ENCODE results near the gene WNT3. TPM values are rescaled to one million over a fixed set of nuclear protein-coding genes. Genes with fewer than 3 reads are reported as not detected.

WNT3 gene
- total and polyA plus RNA-seq, 2 experiments from 2014 or later = 2.7 to 3.4 TPM

- TF ChIP-seq ZNF331 (CRISPR knock-in tag; IDR thresholded peaks at IDR 0.05; ENCODE audit: low read depth) (no peak), CREB1 (CRISPR knock-in tag; IDR thresholded peaks at IDR 0.05; ENCODE audit: low read depth) (no peak)
These were observed 61.6 kb downstream of the WNT3 start (continued) for GRCh38 chr17:46756861-46757260.

DNA sequence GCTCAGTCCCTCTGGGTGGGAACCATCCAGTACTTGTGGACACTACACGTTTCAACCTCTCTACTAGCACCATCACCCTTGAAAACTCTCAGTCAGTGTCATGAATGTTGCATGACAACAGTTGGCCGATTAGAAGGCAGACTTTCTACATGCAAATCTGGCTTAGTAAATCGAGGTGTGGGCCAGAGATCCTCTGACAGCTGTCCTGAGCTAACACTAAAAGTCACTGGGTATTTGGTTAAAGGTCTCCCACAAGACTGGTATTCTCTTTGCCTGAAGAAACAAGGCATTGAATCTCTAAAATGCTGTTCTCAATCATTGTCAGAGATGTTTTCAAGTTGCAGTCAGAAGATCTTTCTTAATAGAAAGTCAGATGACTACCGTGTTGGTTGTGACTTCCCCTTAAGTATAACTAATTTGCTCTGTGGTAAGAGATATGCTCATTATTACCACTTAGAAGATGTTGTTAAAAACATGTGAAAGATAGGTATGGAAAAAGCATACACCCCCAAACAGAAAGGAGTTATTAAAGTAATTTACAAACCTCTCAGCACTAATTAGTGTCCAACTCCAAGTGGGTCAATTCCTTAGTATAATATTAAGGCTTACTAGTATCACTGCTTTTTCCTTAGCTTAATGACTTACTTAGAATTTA lies 62.3 kb downstream of the WNT3 start:
- Histone ChIP-seq H3K27ac (ENCODE audit: low read depth) (no peak overlapping the region), H3F3A (replicated peaks; ENCODE audit: low read depth) (no peaks in the 10 kb centered on the region), H3K36me3 (ENCODE audit: insufficient read depth) (no peaks in the 10 kb centered on the region), H4K20me1 (replicated peaks; ENCODE audit: insufficient read depth) (no peaks in the 10 kb centered on the region; the same call in 1 of the 2 replicates), H3K4me2 (no peak overlapping the region), H3K4me3 (no peak overlapping the region), H3K27me3 (ENCODE audit: insufficient read depth) (no peaks in the 10 kb centered on the region), H2AFZ (no peak overlapping the region), H3K79me2 (replicated peaks; ENCODE audit: insufficient read depth) (no peaks in the 10 kb centered on the region), H3K4me1 (ENCODE audit: insufficient read depth) (no peaks in the 10 kb centered on the region), H3K9me2 (ENCODE audit: insufficient read depth) (no peaks in the 10 kb centered on the region)
- Mint-ChIP-seq H3K9me3 (no peaks in the 10 kb centered on the region), H3K4me1 (no peaks in the 10 kb centered on the region), H3K27ac (no peak overlapping the region), H3K36me3 (ENCODE audit: low read depth) (no peaks in the 10 kb centered on the region), H3K27me3 (ENCODE audit: insufficient read depth, low read depth, poor library complexity) (no peaks in the 10 kb centered on the region), H3K4me3 (no peak overlapping the region)
- TF ChIP-seq POLR2AphosphoS5 (IDR thresholded peaks at IDR 0.05; ENCODE audit: low read depth) = no peak
- TF ChIP-seq, protein P1, sequence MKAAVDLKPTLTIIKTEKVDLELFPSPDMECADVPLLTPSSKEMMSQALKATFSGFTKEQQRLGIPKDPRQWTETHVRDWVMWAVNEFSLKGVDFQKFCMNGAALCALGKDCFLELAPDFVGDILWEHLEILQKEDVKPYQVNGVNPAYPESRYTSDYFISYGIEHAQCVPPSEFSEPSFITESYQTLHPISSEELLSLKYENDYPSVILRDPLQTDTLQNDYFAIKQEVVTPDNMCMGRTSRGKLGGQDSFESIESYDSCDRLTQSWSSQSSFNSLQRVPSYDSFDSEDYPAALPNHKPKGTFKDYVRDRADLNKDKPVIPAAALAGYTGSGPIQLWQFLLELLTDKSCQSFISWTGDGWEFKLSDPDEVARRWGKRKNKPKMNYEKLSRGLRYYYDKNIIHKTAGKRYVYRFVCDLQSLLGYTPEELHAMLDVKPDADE (IDR thresholded peaks at IDR 0.05) = no peak
- TF ChIP-seq ZNF114 (CRISPR knock-in tag; IDR thresholded peaks at IDR 0.05) = no peak
- TF ChIP-seq REST (IDR thresholded peaks at IDR 0.05; ENCODE audit: unreplicated experiment) = no peak
- TF ChIP-seq EZH2 (IDR thresholded peaks at IDR 0.05; ENCODE audit: low read depth, unreplicated experiment) = no peak
- TF ChIP-seq EZH2phosphoT487 (IDR thresholded peaks at IDR 0.05; ENCODE audit: unreplicated experiment) = no peak
- no peak for TF ChIP-seq NANOG (IDR thresholded peaks at IDR 0.05; ENCODE audit: borderline replicate concordance)
- TF ChIP-seq CTCF (conservative IDR thresholded peaks at IDR 0.05; ENCODE audit: low read depth in 2 of 2) = no peak
- TF ChIP-seq ZNF331 (CRISPR knock-in tag; IDR thresholded peaks at IDR 0.05; ENCODE audit: low read depth) = no peak
- TF ChIP-seq, protein P2, sequence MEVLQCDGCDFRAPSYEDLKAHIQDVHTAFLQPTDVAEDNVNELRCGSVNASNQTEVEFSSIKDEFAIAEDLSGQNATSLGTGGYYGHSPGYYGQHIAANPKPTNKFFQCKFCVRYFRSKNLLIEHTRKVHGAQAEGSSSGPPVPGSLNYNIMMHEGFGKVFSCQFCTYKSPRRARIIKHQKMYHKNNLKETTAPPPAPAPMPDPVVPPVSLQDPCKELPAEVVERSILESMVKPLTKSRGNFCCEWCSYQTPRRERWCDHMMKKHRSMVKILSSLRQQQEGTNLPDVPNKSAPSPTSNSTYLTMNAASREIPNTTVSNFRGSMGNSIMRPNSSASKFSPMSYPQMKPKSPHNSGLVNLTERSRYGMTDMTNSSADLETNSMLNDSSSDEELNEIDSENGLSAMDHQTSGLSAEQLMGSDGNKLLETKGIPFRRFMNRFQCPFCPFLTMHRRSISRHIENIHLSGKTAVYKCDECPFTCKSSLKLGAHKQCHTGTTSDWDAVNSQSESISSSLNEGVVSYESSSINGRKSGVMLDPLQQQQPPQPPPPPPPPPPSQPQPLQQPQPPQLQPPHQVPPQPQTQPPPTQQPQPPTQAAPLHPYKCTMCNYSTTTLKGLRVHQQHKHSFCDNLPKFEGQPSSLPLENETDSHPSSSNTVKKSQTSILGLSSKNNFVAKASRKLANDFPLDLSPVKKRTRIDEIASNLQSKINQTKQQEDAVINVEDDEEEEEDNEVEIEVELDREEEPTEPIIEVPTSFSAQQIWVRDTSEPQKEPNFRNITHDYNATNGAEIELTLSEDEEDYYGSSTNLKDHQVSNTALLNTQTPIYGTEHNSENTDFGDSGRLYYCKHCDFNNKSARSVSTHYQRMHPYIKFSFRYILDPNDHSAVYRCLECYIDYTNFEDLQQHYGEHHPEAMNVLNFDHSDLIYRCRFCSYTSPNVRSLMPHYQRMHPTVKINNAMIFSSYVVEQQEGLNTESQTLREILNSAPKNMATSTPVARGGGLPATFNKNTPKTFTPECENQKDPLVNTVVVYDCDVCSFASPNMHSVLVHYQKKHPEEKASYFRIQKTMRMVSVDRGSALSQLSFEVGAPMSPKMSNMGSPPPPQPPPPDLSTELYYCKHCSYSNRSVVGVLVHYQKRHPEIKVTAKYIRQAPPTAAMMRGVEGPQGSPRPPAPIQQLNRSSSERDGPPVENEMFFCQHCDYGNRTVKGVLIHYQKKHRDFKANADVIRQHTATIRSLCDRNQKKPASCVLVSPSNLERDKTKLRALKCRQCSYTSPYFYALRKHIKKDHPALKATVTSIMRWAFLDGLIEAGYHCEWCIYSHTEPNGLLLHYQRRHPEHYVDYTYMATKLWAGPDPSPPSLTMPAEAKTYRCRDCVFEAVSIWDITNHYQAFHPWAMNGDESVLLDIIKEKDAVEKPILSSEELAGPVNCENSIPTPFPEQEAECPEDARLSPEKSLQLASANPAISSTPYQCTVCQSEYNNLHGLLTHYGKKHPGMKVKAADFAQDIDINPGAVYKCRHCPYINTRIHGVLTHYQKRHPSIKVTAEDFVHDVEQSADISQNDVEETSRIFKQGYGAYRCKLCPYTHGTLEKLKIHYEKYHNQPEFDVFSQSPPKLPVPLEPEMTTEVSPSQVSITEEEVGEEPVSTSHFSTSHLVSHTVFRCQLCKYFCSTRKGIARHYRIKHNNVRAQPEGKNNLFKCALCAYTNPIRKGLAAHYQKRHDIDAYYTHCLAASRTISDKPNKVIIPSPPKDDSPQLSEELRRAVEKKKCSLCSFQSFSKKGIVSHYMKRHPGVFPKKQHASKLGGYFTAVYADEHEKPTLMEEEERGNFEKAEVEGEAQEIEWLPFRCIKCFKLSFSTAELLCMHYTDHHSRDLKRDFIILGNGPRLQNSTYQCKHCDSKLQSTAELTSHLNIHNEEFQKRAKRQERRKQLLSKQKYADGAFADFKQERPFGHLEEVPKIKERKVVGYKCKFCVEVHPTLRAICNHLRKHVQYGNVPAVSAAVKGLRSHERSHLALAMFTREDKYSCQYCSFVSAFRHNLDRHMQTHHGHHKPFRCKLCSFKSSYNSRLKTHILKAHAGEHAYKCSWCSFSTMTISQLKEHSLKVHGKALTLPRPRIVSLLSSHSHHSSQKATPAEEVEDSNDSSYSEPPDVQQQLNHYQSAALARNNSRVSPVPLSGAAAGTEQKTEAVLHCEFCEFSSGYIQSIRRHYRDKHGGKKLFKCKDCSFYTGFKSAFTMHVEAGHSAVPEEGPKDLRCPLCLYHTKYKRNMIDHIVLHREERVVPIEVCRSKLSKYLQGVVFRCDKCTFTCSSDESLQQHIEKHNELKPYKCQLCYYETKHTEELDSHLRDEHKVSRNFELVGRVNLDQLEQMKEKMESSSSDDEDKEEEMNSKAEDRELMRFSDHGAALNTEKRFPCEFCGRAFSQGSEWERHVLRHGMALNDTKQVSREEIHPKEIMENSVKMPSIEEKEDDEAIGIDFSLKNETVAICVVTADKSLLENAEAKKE (CRISPR knock-in tag; IDR thresholded peaks at IDR 0.05) = no peak
- no peak for TF ChIP-seq STAT1 (IDR thresholded peaks at IDR 0.05; ENCODE audit: unreplicated experiment)
- no peak for TF ChIP-seq JUNB (IDR thresholded peaks at IDR 0.05; ENCODE audit: unreplicated experiment)
- TF ChIP-seq CREB1 (CRISPR knock-in tag; IDR thresholded peaks at IDR 0.05; ENCODE audit: low read depth) = no peak
- DNase-seq (ENCODE audit: low spot score) = no peak
- ATAC-seq = no peak
